Activated CD8-positive, alpha-beta memory T cell treated with anti-CD3 and anti-CD28 coated beads for 4 hours (primary cell): ENCODE results near the gene ADNP2.
"Not testable (repeated sequence)": the region's sequence is repeated elsewhere in the genome, so short reads cannot be mapped to it uniquely, and the experiment has no call there.

Source experiments
- DNase-seq, 2 donors: peaks; one replicate each; pipeline ENCODE4 v3.0.0-alpha.2; 2020; ENCODE audit warnings: low read depth in 2 of 2

Gene ADNP2

GRCh38 chr18:80147418-80148325, 38.6 kb downstream of the ADNP2 start:
- DNase-seq: peak; percentile 44 to 55

GRCh38 chr18:80148326-80149199, 39.5 kb downstream of the ADNP2 start:
- DNase-seq: no peak

GRCh38 chr18:80149667-80150066, 40.6 kb downstream of the ADNP2 start:
- no peak for DNase-seq

GRCh38 chr18:80154293-80154692, 45.2 kb downstream of the ADNP2 start:
- DNase-seq: no peak

- peak; percentile 37 to 50 for DNase-seq
Observed at GRCh38 chr18:80157708-80158343, 48.8 kb downstream of the ADNP2 start.

- DNase-seq: no peak
Observed at GRCh38 chr18:80158365-80158764, 49.3 kb downstream of the ADNP2 start.

GRCh38 chr18:80159713-80160636, 50.9 kb downstream of the ADNP2 start:
- no peak for DNase-seq

- no peak for DNase-seq
Observed at GRCh38 chr18:80161781-80162417, 52.8 kb downstream of the ADNP2 start.

GRCh38 chr18:80163183-80163582, 54.1 kb downstream of the ADNP2 start:
- no peak for DNase-seq

GRCh38 chr18:80164727-80165355, 55.8 kb downstream of the ADNP2 start:
- not testable (repeated sequence) for DNase-seq

GRCh38 chr18:80166240-80166639, 57.2 kb downstream of the ADNP2 start:
- no peak for DNase-seq

- no peak for DNase-seq
Observed at GRCh38 chr18:80166725-80167124, 57.7 kb downstream of the ADNP2 start.

GRCh38 chr18:80167331-80167730, 58.3 kb downstream of the ADNP2 start:
- no peak for DNase-seq

GRCh38 chr18:80167931-80168330, 58.9 kb downstream of the ADNP2 start:
- DNase-seq: no peak

GRCh38 chr18:80168346-80168745, 59.3 kb downstream of the ADNP2 start:
- DNase-seq: no peak

- DNase-seq: no peak
Observed at GRCh38 chr18:80168982-80169381, 59.9 kb downstream of the ADNP2 start.

GRCh38 chr18:80169607-80170006, 60.5 kb downstream of the ADNP2 start:
- no peak for DNase-seq

GRCh38 chr18:80170395-80171053, 61.5 kb downstream of the ADNP2 start:
- no peak for DNase-seq

GRCh38 chr18:80171054-80171872, 62.2 kb downstream of the ADNP2 start:
- DNase-seq: no peak
